HUES64 (cell line): Measurements from ENCODE around the gene P2RX6. TPM values are rescaled to one million over a fixed set of nuclear protein-coding genes. Genes with fewer than 3 reads are reported as not detected.
"Not testable (repeated sequence)": the region's sequence is repeated elsewhere in the genome, so short reads cannot be mapped to it uniquely, and the experiment has no call there.

Source experiments
- H3K27ac ChIP-seq: 2 replicates; pipeline ENCODE4 v1.7.0; 2013; ENCODE audit warnings: low read depth, low read length, inconsistent platforms
- H3K27me3 ChIP-seq: 2 replicates; pipeline ENCODE4 v1.6.1; 2013; ENCODE audit warnings: mild to moderate bottlenecking, low read length; ENCODE audit not compliant: insufficient read depth
- H3K36me3 ChIP-seq: 2 replicates; pipeline ENCODE4 v1.6.1; 2013; ENCODE audit warnings: mild to moderate bottlenecking, low read length; ENCODE audit not compliant: insufficient read depth
- H3K4me1 ChIP-seq: 2 replicates; pipeline ENCODE4 v1.6.1; 2013; ENCODE audit warnings: mild to moderate bottlenecking, low read length, moderate library complexity; ENCODE audit not compliant: insufficient read depth
- H3K4me3 ChIP-seq: 2 replicates; pipeline ENCODE4 v1.5.1; 2013; ENCODE audit warnings: mild to moderate bottlenecking, low read length, moderate library complexity
- H3K9ac ChIP-seq: 2 replicates; pipeline ENCODE4 v1.6.1; 2013; ENCODE audit warnings: mild to moderate bottlenecking, low read depth, low read length
- H3K9me3 ChIP-seq: 2 replicates; pipeline ENCODE4 v1.6.1; 2013; ENCODE audit warnings: low read depth, low read length; ENCODE audit not compliant: insufficient read depth
- WGBS: fragments of 150-250, 120-280 bp; methylation state at CpG from one replicate; pipeline ENCODE4 v1.1.7; 2013; ENCODE audit warnings: missing lambda C conversion rate; 5-methylcytosine and 5-hydroxymethylcytosine counted together
- polyA plus RNA-seq, 2 experiments: library from polyadenylated mRNA; stranded (reverse); fragments of 50-300 nt; gene quantifications; one replicate each; pipeline ENCODE4 v1.2.3, GENCODE V29; 2013

Gene P2RX6
- polyA plus RNA-seq (2013, experiment 1 of 2): 0.35 TPM
- polyA plus RNA-seq (2013, experiment 2 of 2): 0.57 TPM

- peak within 1 kb of the TSS; percentile 46; the same call in 1 of the 2 replicates for H3K9ac ChIP-seq
- peak within 1 kb of the TSS; percentile 73 for H3K4me3 ChIP-seq
- WGBS: 44% methylated on average over 12 of the region's 12 CpGs
- H3K27ac ChIP-seq: peak within 1 kb of the TSS; percentile 62
- H3K36me3 ChIP-seq: no peaks in the 10 kb centered on the region
- H3K4me1 ChIP-seq: peaks cover 15% of the 10 kb centered on the region
- H3K9me3 ChIP-seq: no peaks in the 10 kb centered on the region
- H3K27me3 ChIP-seq: no peaks in the 10 kb centered on the region
Observed at GRCh38 chr22:21014726-21015465, at the start of gene P2RX6. P2RX6 (plus strand) TSS chr22:21015165; CDS start chr22:21015175, 10 bp downstream.

GRCh38 chr22:20965888-20966855, 48.8 kb upstream of the P2RX6 start:
- WGBS: 84% methylated on average over 13 of the region's 13 CpGs
- Histone ChIP-seq H3K27ac (no peak overlapping the region), H3K27me3 (peaks cover 79% of the 10 kb centered on the region), H3K9ac (no peak overlapping the region), H3K4me3 (no peak overlapping the region), H3K9me3 (no peaks in the 10 kb centered on the region), H3K4me1 (peaks cover 6% of the 10 kb centered on the region; the same call in 1 of the 2 replicates), H3K36me3 (no peaks in the 10 kb centered on the region)

- WGBS: 60% methylated on average over 22 of the region's 22 CpGs
- no peaks in the 10 kb centered on the region for H3K9me3 ChIP-seq
- peaks cover 78% of the 10 kb centered on the region for H3K27me3 ChIP-seq
- H3K4me3 ChIP-seq: no peak within 1 kb of the TSS
- no peak within 1 kb of the TSS for H3K27ac ChIP-seq
- H3K36me3 ChIP-seq: no peaks in the 10 kb centered on the region
- peaks cover 6% of the 10 kb centered on the region; the same call in 1 of the 2 replicates for H3K4me1 ChIP-seq
- H3K9ac ChIP-seq: no peak within 1 kb of the TSS
Observed at GRCh38 chr22:20966883-20967696, 47.9 kb upstream of the P2RX6 start, which contains the start of gene AIFM3. AIFM3 (plus strand) TSS chr22:20967255; CDS start chr22:20967945, 690 bp downstream.

- Histone ChIP-seq H3K36me3 (no peaks in the 10 kb centered on the region), H3K4me3 (no peak overlapping the region), H3K9me3 (no peaks in the 10 kb centered on the region), H3K4me1 (peaks cover 6% of the 10 kb centered on the region; the same call in 1 of the 2 replicates), H3K27ac (no peak overlapping the region), H3K27me3 (peaks cover 71% of the 10 kb centered on the region), H3K9ac (no peak overlapping the region)
- WGBS: 4% methylated on average over 16 of the region's 19 CpGs
Observed at GRCh38 chr22:20967697-20968211, 47.2 kb upstream of the P2RX6 start.

GRCh38 chr22:20968281-20968977, 46.5 kb upstream of the P2RX6 start:
- Histone ChIP-seq H3K4me1 (peaks cover 6% of the 10 kb centered on the region; the same call in 1 of the 2 replicates), H3K27ac (no peak overlapping the region), H3K9ac (no peak overlapping the region), H3K4me3 (no peak overlapping the region), H3K36me3 (no peaks in the 10 kb centered on the region), H3K9me3 (no peaks in the 10 kb centered on the region), H3K27me3 (peaks cover 64% of the 10 kb centered on the region)
- WGBS: 77% methylated on average over 6 of the region's 7 CpGs

- no peaks in the 10 kb centered on the region for H3K9me3 ChIP-seq
- no peaks in the 10 kb centered on the region for H3K36me3 ChIP-seq
- WGBS: 53% methylated on average over 4 of the region's 4 CpGs
- peaks cover 6% of the 10 kb centered on the region; the same call in 1 of the 2 replicates for H3K4me1 ChIP-seq
- no peak overlapping the region for H3K4me3 ChIP-seq
- H3K27me3 ChIP-seq: peaks cover 39% of the 10 kb centered on the region
- H3K9ac ChIP-seq: no peak overlapping the region
- H3K27ac ChIP-seq: no peak overlapping the region
Observed at GRCh38 chr22:20970939-20971657, 43.9 kb upstream of the P2RX6 start.

- not testable (repeated sequence) for H3K4me1 ChIP-seq, H3K9me3 ChIP-seq, H3K4me3 ChIP-seq, H3K9ac ChIP-seq, H3K27ac ChIP-seq, H3K36me3 ChIP-seq
- WGBS: 93% methylated on average over 10 of the region's 11 CpGs
- H3K27me3 ChIP-seq: peaks cover 28% of the 10 kb centered on the region
Observed at GRCh38 chr22:20972014-20972694, 42.8 kb upstream of the P2RX6 start.

GRCh38 chr22:20972933-20973577, 41.9 kb upstream of the P2RX6 start:
- peaks cover 5% of the 10 kb centered on the region; the same call in 1 of the 2 replicates for H3K4me1 ChIP-seq
- no peak overlapping the region for H3K27ac ChIP-seq
- H3K36me3 ChIP-seq: no peaks in the 10 kb centered on the region
- 83% methylated on average over 20 of the region's 21 CpGs for WGBS
- no peaks in the 10 kb centered on the region for H3K9me3 ChIP-seq
- H3K9ac ChIP-seq: no peak overlapping the region
- H3K27me3 ChIP-seq: peaks cover 20% of the 10 kb centered on the region
- no peak overlapping the region for H3K4me3 ChIP-seq
